IPS-11a (cell line): ENCODE data around the gene RDH14.

ENCODE experiments used
- H3K4me3 ChIP-seq: one replicate; pipeline ENCODE4 v1.5.1; 2013; ENCODE audit warnings: low read depth, low read length, control low read depth

The RDH14 gene

GRCh38 chr2:18560031-18560796 lies at the start of gene RDH14:
TSS of gene RDH14 (minus strand) at chr2:18560653. CDS start at chr2:18560572, 81 bp downstream.
- H3K4me3 ChIP-seq, result peak within 1 kb of the TSS; percentile 79

GRCh38 chr2:18610090-18610489 lies 49.6 kb upstream of the RDH14 start:
- H3K4me3 ChIP-seq, result no peak overlapping the region

DNA sequence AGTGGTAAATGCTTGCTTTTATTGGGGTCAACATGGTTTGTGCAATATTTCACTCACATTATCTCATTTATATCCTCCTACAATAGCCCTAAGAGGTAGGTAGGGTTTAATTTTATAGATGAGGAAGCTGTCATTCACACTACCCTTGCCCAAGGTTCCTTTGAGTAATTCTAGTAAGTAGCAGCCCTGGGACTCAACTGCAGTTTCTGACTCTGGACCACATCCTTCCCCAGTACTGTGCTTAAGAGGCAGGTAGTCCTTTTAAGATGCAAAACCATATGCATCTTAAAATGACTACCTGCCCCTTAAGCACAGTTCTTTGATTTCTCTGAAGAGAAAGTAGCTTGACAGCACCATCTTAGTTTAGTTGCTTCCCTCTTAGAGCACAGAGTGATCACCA lies 44.7 kb upstream of the RDH14 start:
- no peak overlapping the region for H3K4me3 ChIP-seq

GRCh38 chr2:18604531-18604885 lies 44.1 kb upstream of the RDH14 start:
- no peak overlapping the region for H3K4me3 ChIP-seq

- no peak overlapping the region for H3K4me3 ChIP-seq
Observed at GRCh38 chr2:18603854-18604530, 43.5 kb upstream of the RDH14 start.

DNA sequence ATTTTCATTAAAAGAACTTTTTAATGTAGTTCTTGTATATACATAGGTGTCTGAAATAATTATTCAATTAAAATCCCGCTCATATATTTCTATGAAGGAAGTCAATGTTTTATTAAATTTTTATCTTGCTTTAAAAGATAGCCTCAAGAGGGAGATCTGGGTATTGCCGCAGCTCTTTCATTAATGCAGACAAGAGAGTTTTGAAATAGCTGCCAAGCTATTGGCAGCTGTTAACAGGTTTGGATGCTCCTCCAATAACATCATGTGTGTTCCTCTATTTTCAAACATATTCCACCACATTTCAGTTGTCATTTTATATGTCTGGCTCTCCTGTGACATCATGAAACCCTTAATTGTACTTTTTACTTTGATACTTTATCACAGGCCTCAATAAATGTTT lies 41.8 kb upstream of the RDH14 start:
- H3K4me3 ChIP-seq, result no peak overlapping the region

GRCh38 chr2:18600255-18600613 lies 39.8 kb upstream of the RDH14 start:
- no peak overlapping the region for H3K4me3 ChIP-seq

GRCh38 chr2:18599509-18600254 lies 39.2 kb upstream of the RDH14 start:
- no peak overlapping the region for H3K4me3 ChIP-seq

- H3K4me3 ChIP-seq, result no peak overlapping the region
Observed at GRCh38 chr2:18598848-18599484, 38.5 kb upstream of the RDH14 start.

GRCh38 chr2:18597618-18598017 lies 37.2 kb upstream of the RDH14 start:
- H3K4me3 ChIP-seq, result no peak overlapping the region

GRCh38 chr2:18596993-18597392 lies 36.5 kb upstream of the RDH14 start:
- no peak overlapping the region for H3K4me3 ChIP-seq

DNA sequence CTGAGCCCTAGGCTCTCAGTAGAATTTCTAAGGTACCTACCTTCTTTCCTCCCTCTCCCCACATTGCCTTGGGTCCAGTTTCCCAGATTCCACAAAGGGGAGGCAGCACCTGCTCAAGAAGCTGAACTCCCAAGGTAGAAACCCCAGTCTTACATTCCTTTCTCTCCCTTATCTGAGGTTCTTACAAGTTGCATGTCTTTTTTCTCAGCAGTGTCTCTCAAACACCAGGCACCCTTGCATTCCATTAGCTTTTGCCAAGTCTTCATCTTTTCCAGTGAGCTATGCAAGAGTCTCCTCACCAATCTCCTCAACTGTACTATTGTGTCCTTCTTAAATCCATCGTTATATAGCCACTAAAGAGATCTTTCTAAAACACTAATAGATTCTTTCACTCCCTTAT lies 33.0 kb upstream of the RDH14 start:
- H3K4me3 ChIP-seq, result no peak overlapping the region

GRCh38 chr2:18592372-18592771 lies 31.9 kb upstream of the RDH14 start:
- H3K4me3 ChIP-seq, result no peak overlapping the region

GRCh38 chr2:18589354-18589753 lies 28.9 kb upstream of the RDH14 start, which contains the start of gene NT5C1B:
TSS of gene NT5C1B (minus strand) at chr2:18589569. CDS start at chr2:18589468, 101 bp downstream.
- no peak within 1 kb of the TSS for H3K4me3 ChIP-seq

DNA sequence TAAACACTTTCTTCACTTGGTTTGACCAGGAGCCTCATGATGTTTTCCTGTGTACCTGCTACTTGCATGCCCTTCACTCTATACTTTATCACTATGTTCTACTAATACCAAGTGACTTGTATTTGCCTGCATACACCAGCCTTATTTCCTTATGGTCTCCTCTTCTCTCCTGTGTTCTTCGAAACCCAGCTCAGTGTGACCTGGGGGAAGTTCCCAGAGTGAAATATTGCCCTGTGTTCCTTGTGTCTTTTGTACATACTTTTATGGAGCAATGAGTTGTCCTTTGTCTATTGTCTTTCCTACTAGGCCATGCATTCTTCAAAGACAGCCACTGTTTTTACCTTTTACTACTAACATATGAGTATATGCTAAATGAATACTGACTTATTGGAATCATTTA lies 28.3 kb upstream of the RDH14 start:
- H3K4me3 ChIP-seq, result no peak overlapping the region

GRCh38 chr2:18588049-18588448 lies 27.6 kb upstream of the RDH14 start:
- H3K4me3 ChIP-seq, result no peak overlapping the region

- H3K4me3 ChIP-seq, result no peak overlapping the region
Observed at GRCh38 chr2:18585526-18585925, 25.1 kb upstream of the RDH14 start.

GRCh38 chr2:18584608-18584954 lies 24.1 kb upstream of the RDH14 start:
- H3K4me3 ChIP-seq, result no peak overlapping the region

DNA sequence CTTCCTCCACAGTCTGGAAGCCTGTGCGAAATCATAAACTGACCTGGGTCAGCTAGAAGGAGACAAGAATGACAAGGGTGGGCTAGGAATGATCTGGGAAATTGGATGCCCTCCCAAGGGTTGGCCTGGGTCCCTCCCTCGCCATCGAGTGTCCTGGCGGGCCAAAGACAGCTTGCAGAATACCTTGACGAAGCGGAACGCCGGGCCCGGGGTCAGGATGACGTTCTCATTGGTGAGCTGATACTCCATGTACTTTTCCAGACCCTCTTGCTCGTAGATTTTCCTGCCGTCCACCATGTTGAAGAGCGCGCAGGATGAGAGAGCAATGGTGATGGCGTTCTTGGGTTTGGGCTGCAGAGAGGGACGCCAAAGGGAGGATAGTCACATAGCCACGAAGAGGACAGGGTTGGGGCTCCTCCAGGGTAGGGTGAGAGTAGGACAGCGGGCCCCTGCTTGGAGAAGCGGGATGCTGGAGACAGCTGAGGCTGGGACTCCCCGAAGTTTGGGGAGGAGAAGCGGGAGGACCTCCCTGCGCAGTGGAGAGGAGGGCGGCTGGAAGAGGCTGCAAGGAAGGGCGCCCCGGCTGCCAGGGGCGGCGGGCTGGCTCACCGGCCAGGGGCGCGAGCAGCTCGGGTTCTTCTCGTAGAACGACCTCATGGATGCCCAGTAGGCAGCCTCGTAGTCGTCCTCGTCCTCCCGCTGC lies 23.6 kb upstream of the RDH14 start:
- no peak overlapping the region for H3K4me3 ChIP-seq

- no peak overlapping the region for H3K4me3 ChIP-seq
Observed at GRCh38 chr2:18580606-18581005, 20.2 kb upstream of the RDH14 start.

- no peak overlapping the region for H3K4me3 ChIP-seq
Observed at GRCh38 chr2:18578033-18578432, 17.6 kb upstream of the RDH14 start.
